ENCODE data around the gene AMDHD1. TPM values are rescaled to one million over a fixed set of nuclear protein-coding genes. Genes with fewer than 3 reads are reported as not detected.

The AMDHD1 gene
- total and polyA plus RNA-seq, 2 donors (not counting 3 experiments of a cell fraction or from before 2014, with no cell fraction given): not detected

DNA sequence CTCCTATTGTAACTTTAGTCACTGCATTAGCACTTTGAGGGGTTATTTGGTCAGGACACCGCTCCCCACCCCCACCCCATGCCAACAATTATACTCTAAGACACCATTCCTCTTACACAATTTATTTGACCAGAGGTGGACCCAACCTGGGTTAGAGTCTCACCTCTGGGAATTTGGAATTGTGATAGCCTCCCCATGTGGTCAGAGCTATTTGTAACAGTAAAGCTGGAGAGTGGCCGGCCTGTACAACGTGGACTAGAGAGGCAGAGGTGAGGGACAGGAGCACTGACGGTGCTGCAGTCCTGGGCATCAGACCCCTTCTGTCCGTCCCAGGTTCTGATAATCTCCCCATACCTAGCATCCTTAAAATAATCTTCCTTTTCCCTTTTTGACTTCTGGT is 56.4 kb downstream of the AMDHD1 start:
- H3K27ac ChIP-seq (ENCODE audit: insufficient read depth, low read depth, low read length): no peak overlapping the region
- no peak overlapping the region for H3K4me2 ChIP-seq (ENCODE audit: insufficient read depth, low read length)
- ChIA-PET CTCF (interaction anchor here (0.9 to 4.8 kb wide), 20 partner anchors 8 to 425 kb away, joined by 3 to 126 read pairs (median 6); partner anchors contain the start of genes AMDHD1 and CCDC38), POLR2A (no interaction called here)
- no peak for TF ChIP-seq POLR2A (IDR thresholded peaks at IDR 0.05; ENCODE audit: low read depth, low read length)
- TF ChIP-seq GATA2 (IDR thresholded peaks at IDR 0.05; ENCODE audit: insufficient read depth, insufficient read length, low read depth, low read length): no peak
- no peak for TF ChIP-seq EZH2 (IDR thresholded peaks at IDR 0.05; ENCODE audit: borderline replicate concordance, low read depth, low read length, severe bottlenecking)
- DNase-seq (ENCODE audit: low read depth, low spot score) (no peak), FAIRE-seq (no peak)
- H2AFZ ChIP-seq (ENCODE audit: low read depth, low read length): no peak overlapping the region
- H3K27me3 ChIP-seq (ENCODE audit: control insufficient read depth in 2 of 2, insufficient read depth in 2 of 2, low read length in 2 of 2): no peaks in the 10 kb centered on the region
- no TSS peak for BruUV-seq (replicated peaks)
- no peaks in the 10 kb centered on the region for H3K4me1 ChIP-seq (ENCODE audit: control insufficient read depth, extremely low read depth, insufficient read depth, low read length)
- no peak overlapping the region for H3K9ac ChIP-seq (replicated peaks; ENCODE audit: extremely low read depth, insufficient read depth, low read length)
- intact Hi-C loops (cut with micrococcal nuclease): loop anchor here (2.0 kb wide), 1 partner anchor 417 kb away; no protein-coding TSS in a partner anchor
- no peaks in the 10 kb centered on the region for H4K20me1 ChIP-seq (replicated peaks; ENCODE audit: control insufficient read depth, extremely low read depth, insufficient read depth, low read length)
- dilution Hi-C loops (cut with MboI; ENCODE audit: extremely low pct_ligation_motif_present, low sequenced_read_pairs): no loop called here
- peaks cover 4 to 6% of the 10 kb centered on the region in 2 experiments for H3K36me3 ChIP-seq (ENCODE audit: control insufficient read depth in 2 of 2, extremely low read depth in 1 of 2, insufficient read depth in 2 of 2, low read length in 2 of 2)
- no peaks in the 10 kb centered on the region for H3K9me3 ChIP-seq (replicated peaks; ENCODE audit: control insufficient read depth, insufficient read depth, low read length)
- H3K79me2 ChIP-seq (ENCODE audit: control insufficient read depth, insufficient read depth, low read length): no peaks in the 10 kb centered on the region
- no peak overlapping the region for H3K4me3 ChIP-seq (replicated peaks in 1 of 3; ENCODE audit: insufficient read depth in 1 of 3, low read depth in 1 of 3, low read length in 3 of 3)
- no peaks in the 10 kb centered on the region for H3K9me1 ChIP-seq (replicated peaks; ENCODE audit: control insufficient read depth, extremely low read depth, insufficient read depth, low read length)

DNA sequence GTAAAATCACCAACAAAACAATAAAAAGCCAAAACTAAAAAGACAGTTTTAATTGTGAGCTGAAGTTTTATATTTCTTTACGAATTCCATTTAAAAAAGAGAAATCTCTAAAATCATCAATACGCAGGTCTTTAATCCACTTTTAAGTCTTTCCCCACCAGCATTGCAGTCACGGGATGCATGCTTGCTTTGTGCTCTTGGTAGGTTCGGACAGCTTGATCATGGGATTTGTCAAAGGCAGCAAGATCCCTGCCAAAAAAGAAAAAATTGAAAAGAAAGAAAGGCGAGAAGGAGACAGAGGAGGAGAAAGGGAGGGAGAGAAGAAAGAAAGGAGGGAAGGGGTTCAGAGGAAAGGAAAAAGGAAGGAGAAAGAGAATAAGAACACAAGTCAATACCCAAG is 57.7 kb downstream of the AMDHD1 start:
- dilution Hi-C loops (cut with MboI; ENCODE audit: extremely low pct_ligation_motif_present, low sequenced_read_pairs): no loop called here
- Histone ChIP-seq H3K36me3 (ENCODE audit: control insufficient read depth in 2 of 2, extremely low read depth in 1 of 2, insufficient read depth in 2 of 2, low read length in 2 of 2) (peaks cover 4 to 16% of the 10 kb centered on the region in 2 experiments), H4K20me1 (replicated peaks; ENCODE audit: control insufficient read depth, extremely low read depth, insufficient read depth, low read length) (no peaks in the 10 kb centered on the region), H3K27ac (ENCODE audit: insufficient read depth, low read depth, low read length) (no peak overlapping the region), H3K4me3 (replicated peaks in 1 of 3; ENCODE audit: insufficient read depth in 1 of 3, low read depth in 1 of 3, low read length in 3 of 3) (no peak overlapping the region), H3K9me3 (replicated peaks; ENCODE audit: control insufficient read depth, insufficient read depth, low read length) (no peaks in the 10 kb centered on the region), H3K9ac (replicated peaks; ENCODE audit: extremely low read depth, insufficient read depth, low read length) (no peak overlapping the region), H3K4me2 (ENCODE audit: insufficient read depth, low read length) (no peak overlapping the region), H3K27me3 (ENCODE audit: control insufficient read depth in 2 of 2, insufficient read depth in 2 of 2, low read length in 2 of 2) (no peaks in the 10 kb centered on the region), H2AFZ (ENCODE audit: low read depth, low read length) (no peak overlapping the region), H3K4me1 (ENCODE audit: control insufficient read depth, extremely low read depth, insufficient read depth, low read length) (no peaks in the 10 kb centered on the region), H3K79me2 (ENCODE audit: control insufficient read depth, insufficient read depth, low read length) (no peaks in the 10 kb centered on the region), H3K9me1 (replicated peaks; ENCODE audit: control insufficient read depth, extremely low read depth, insufficient read depth, low read length) (no peaks in the 10 kb centered on the region)
- CTCF ChIA-PET: interaction anchor here (0.6 to 4.8 kb wide), 5 partner anchors 11 to 136 kb away, joined by 3 to 126 read pairs (median 12); no protein-coding TSS in a partner anchor
- FAIRE-seq (no peak), DNase-seq (ENCODE audit: low read depth, low spot score) (no peak)
- no TSS peak for BruUV-seq (replicated peaks)
- intact Hi-C loops (cut with micrococcal nuclease): no loop called here
- TF ChIP-seq CTCF (IDR thresholded peaks at IDR 0.05; ENCODE audit: extremely low read depth in 1 of 2, insufficient read depth in 1 of 2, low read depth in 1 of 2, low read length in 2 of 2) (no peak), MYC (IDR thresholded peaks at IDR 0.05; ENCODE audit: low read depth, low read length) (no peak)
- POLR2A ChIA-PET: no interaction called here
